H1 (cell line): Measurements from ENCODE around the gene CD1B. TPM values are rescaled to one million over a fixed set of nuclear protein-coding genes. Genes with fewer than 3 reads are reported as not detected.

Experiments
- CTCF ChIA-PET: fragments of 300-600 bp; sonication (Branson Sonifier 250); formaldehyde crosslinking; loops from one replicate; lab custom pipeline; 2021; ENCODE audit not compliant: partially characterized antibody; lab: Charles Lee
- POLR2A ChIA-PET: fragments of 300-600 bp; sonication (Branson Sonifier 250); formaldehyde crosslinking; loops from one replicate; lab custom pipeline; 2021; ENCODE audit warnings: inconsistent platforms; ENCODE audit not compliant: partially characterized antibody; lab: Charles Lee
- DNase-seq, 2 experiments: peaks; one replicate each; pipeline versions ENCODE4 v3.0.0 to v3.0.0-alpha.2; 2010 to 2022; ENCODE audit warnings: low spot score in 2 of 2, low read depth in 1 of 2, mixed read lengths in 1 of 2
- FAIRE-seq: peaks from 2 replicates; lab custom pipeline; 2011; peaks lifted over from hg19 to GRCh38; lab: Jason Lieb, UNC
- H2AFZ ChIP-seq: 2 replicates; pipeline ENCODE4 v1.8.1; 2012; ENCODE audit warnings: low read length, inconsistent platforms
- H2AK5ac ChIP-seq: 2 replicates; pipeline ENCODE4 v1.6.1; 2013; ENCODE audit warnings: low read depth, low read length
- H2BK120ac ChIP-seq: replicated peaks from 2 replicates; pipeline ENCODE3; 2013; ENCODE audit warnings: low read depth, low read length, inconsistent platforms
- H2BK12ac ChIP-seq: 2 replicates; pipeline ENCODE4 v1.6.1; 2013; ENCODE audit warnings: low read depth, low read length
- H2BK15ac ChIP-seq: 2 replicates; pipeline ENCODE4 v1.6.1; 2013; ENCODE audit warnings: low read length
- H2BK20ac ChIP-seq: 2 replicates; pipeline ENCODE4 v1.6.1; 2013; ENCODE audit warnings: low read length
- H2BK5ac ChIP-seq: 2 replicates; pipeline ENCODE4 v1.6.1; 2013; ENCODE audit warnings: low read depth, low read length
- H3K14ac ChIP-seq: 2 replicates; pipeline ENCODE4 v1.6.1; 2013; ENCODE audit warnings: inconsistent platforms; ENCODE audit not compliant: insufficient read length
- H3K18ac ChIP-seq: 2 replicates; pipeline ENCODE4 v1.6.1; 2013; ENCODE audit warnings: low read length; ENCODE audit errors: extremely low read depth
- H3K23ac ChIP-seq: 2 replicates; pipeline ENCODE4 v1.6.1; 2013; ENCODE audit warnings: inconsistent platforms; ENCODE audit not compliant: insufficient read length
- H3K23me2 ChIP-seq: 2 replicates; pipeline ENCODE4 v1.6.1; 2013; ENCODE audit warnings: low read depth, low read length
- H3K27ac ChIP-seq: 2 replicates; pipeline ENCODE4 v1.6.1; 2011; ENCODE audit warnings: low read depth, low read length, inconsistent platforms
- H3K27me3 ChIP-seq, 4 experiments: replicated peaks in 1 of 4; 1 replicate in 1 of 4; 2 replicates in 3 of 4; pipeline versions ENCODE4 v1.6.1 to v1.8.1; 2011 to 2013; ENCODE audit warnings: low read length in 3 of 4, mild to moderate bottlenecking in 3 of 4, inconsistent platforms in 2 of 4, mixed read lengths in 2 of 4, moderate library complexity in 1 of 4; ENCODE audit not compliant: control insufficient read depth in 3 of 4, insufficient read depth in 3 of 4; ENCODE audit errors: extremely low read depth in 1 of 4
- H3K36me3 ChIP-seq, 4 experiments: 2 replicates each; pipeline versions ENCODE4 v1.6.1 to v1.8.1; 2011 to 2013; ENCODE audit warnings: mild to moderate bottlenecking in 4 of 4, low read length in 3 of 4, moderate library complexity in 2 of 4, control low read depth in 1 of 4, inconsistent platforms in 1 of 4; ENCODE audit not compliant: insufficient read depth in 4 of 4, control insufficient read depth in 2 of 4
- H3K4ac ChIP-seq: replicated peaks from 2 replicates; pipeline ENCODE3; 2013; ENCODE audit warnings: low read length, low read depth, mixed read lengths, inconsistent platforms; ENCODE audit not compliant: insufficient read length
- H3K4me1 ChIP-seq, 4 experiments: replicated peaks in 1 of 4; 1 replicate in 1 of 4; 2 replicates in 3 of 4; pipeline versions ENCODE4 v1.6.1 to v1.8.1; 2011 to 2013; ENCODE audit warnings: low read length in 3 of 4, inconsistent platforms in 2 of 4, mixed read lengths in 1 of 4; ENCODE audit not compliant: insufficient read depth in 4 of 4, control insufficient read depth in 3 of 4
- H3K4me2 ChIP-seq, 2 experiments: 2 replicates each; pipeline versions ENCODE4 v1.6.1 to v1.8.1; 2011 to 2013; ENCODE audit warnings: low read depth in 2 of 2, low read length in 2 of 2, control low read depth in 1 of 2, inconsistent platforms in 1 of 2, mild to moderate bottlenecking in 1 of 2; ENCODE audit not compliant: insufficient read depth in 1 of 2
- H3K4me3 ChIP-seq, 4 experiments: fragments of 200-600, 300-600 bp in 1 of 4; sonication (generic), shearing (Covaris generic), sonication (Bioruptor Twin) in 1 of 4; 2 replicates each; pipeline versions ENCODE4 v1.5.1 to v1.8.1; 2011 to 2016; ENCODE audit warnings: low read length in 4 of 4, low read depth in 3 of 4, control low read depth in 2 of 4, inconsistent platforms in 2 of 4, mild to moderate bottlenecking in 2 of 4, mixed read lengths in 1 of 4, moderate library complexity in 1 of 4; ENCODE audit not compliant: insufficient read depth in 2 of 4; ENCODE audit errors: extremely low read depth in 1 of 4
- H3K56ac ChIP-seq: replicated peaks from 2 replicates; pipeline ENCODE3; 2013; ENCODE audit warnings: low read depth, mild to moderate bottlenecking, mixed read lengths, low read length, inconsistent platforms; ENCODE audit not compliant: insufficient read length
- H3K79me1 ChIP-seq: 2 replicates; pipeline ENCODE4 v1.6.1; 2013; ENCODE audit warnings: low read depth, low read length, control low read depth
- H3K79me2 ChIP-seq, 2 experiments: 2 replicates each; pipeline versions ENCODE4 v1.6.1 to v1.8.1; 2012 to 2013; ENCODE audit warnings: low read length in 2 of 2, mild to moderate bottlenecking in 2 of 2, inconsistent platforms in 1 of 2; ENCODE audit not compliant: insufficient read depth in 2 of 2, control insufficient read depth in 1 of 2
- H3K9ac ChIP-seq, 4 experiments: replicated peaks in 1 of 4; 1 replicate in 1 of 4; 2 replicates in 3 of 4; pipeline versions ENCODE4 v1.6.1 to v1.8.1; 2011 to 2013; ENCODE audit warnings: low read depth in 3 of 4, low read length in 3 of 4, control low read depth in 2 of 4, mild to moderate bottlenecking in 2 of 4, moderate library complexity in 2 of 4, inconsistent platforms in 1 of 4; ENCODE audit errors: extremely low read depth in 1 of 4
- H3K9me3 ChIP-seq, 2 experiments: 2 replicates each; pipeline versions ENCODE4 v1.6.1 to v1.8.1; 2012 to 2013; ENCODE audit warnings: mild to moderate bottlenecking in 2 of 2, moderate library complexity in 2 of 2, control low read depth in 1 of 2, inconsistent platforms in 1 of 2, low read depth in 1 of 2, low read length in 1 of 2, mixed read lengths in 1 of 2; ENCODE audit not compliant: insufficient read depth in 2 of 2
- H4K20me1 ChIP-seq, 2 experiments: replicated peaks in 1 of 2; 2 replicates each; pipeline versions ENCODE3 to v1.8.1; 2011 to 2013; ENCODE audit warnings: inconsistent platforms in 2 of 2, low read length in 2 of 2, mild to moderate bottlenecking in 1 of 2; ENCODE audit not compliant: insufficient read depth in 2 of 2, control insufficient read depth in 1 of 2
- H4K5ac ChIP-seq: 2 replicates; pipeline ENCODE4 v1.6.1; 2013; ENCODE audit warnings: low read length, low read depth, mixed read lengths, inconsistent platforms; ENCODE audit not compliant: insufficient read length
- H4K8ac ChIP-seq: 2 replicates; pipeline ENCODE4 v1.8.0; 2013; ENCODE audit warnings: mild to moderate bottlenecking, moderate library complexity, low read length, inconsistent platforms; ENCODE audit not compliant: insufficient read depth; ENCODE audit errors: extremely low read depth
- H4K91ac ChIP-seq: replicated peaks from 2 replicates; pipeline ENCODE3; 2013; ENCODE audit warnings: low read length, mixed read lengths, inconsistent platforms; ENCODE audit not compliant: insufficient read length
- GABPA ChIP-seq: IDR thresholded peaks from 2 replicates; pipeline ENCODE4 v1.6.1; 2011; ENCODE audit warnings: mild to moderate bottlenecking, low read length, moderate library complexity, borderline replicate concordance; ENCODE audit not compliant: insufficient read depth
- POLR2A ChIP-seq, 2 experiments: IDR thresholded peaks; 1 replicate in 1 of 2; 2 replicates in 1 of 2; pipeline ENCODE4 v1.6.1; 2011; ENCODE audit warnings: low read depth in 2 of 2, low read length in 2 of 2, mild to moderate bottlenecking in 2 of 2; ENCODE audit errors: control extremely low read depth in 1 of 2
- POLR2AphosphoS5 ChIP-seq: IDR thresholded peaks from 2 replicates; pipeline ENCODE4 v1.6.1; 2011; ENCODE audit warnings: low read depth, low read length
- SP2 ChIP-seq: IDR thresholded peaks from 2 replicates; pipeline ENCODE4 v1.6.1; 2012; ENCODE audit warnings: mild to moderate bottlenecking, low read length, inconsistent platforms
- WGBS, 2 experiments: shearing (Covaris generic) in 1 of 2; methylation state at CpG; one replicate each; pipeline versions ENCODE4 v1.1.6 to v1.1.7; 2013 to 2015; ENCODE audit warnings: low lambda C conversion rate in 2 of 2, mixed read lengths in 2 of 2, inconsistent platforms in 1 of 2, low coverage in 1 of 2, missing lambda C conversion rate in 1 of 2; ENCODE audit not compliant: insufficient replicate concordance in 2 of 2, insufficient coverage in 1 of 2, insufficient read length in 1 of 2; ENCODE audit errors: extremely low coverage in 1 of 2, missing lambda C conversion rate in 1 of 2; 5-methylcytosine and 5-hydroxymethylcytosine counted together
- polyA plus RNA-seq, 7 experiments: library from polyadenylated mRNA; depleted of rRNA in 3 of 7; stranded (reverse) in 5 of 7; unstranded in 2 of 7; fragments of >200 nt in 5 of 7; fragments of 200-250 nt in 2 of 7; gene quantifications; 1 replicate in 5 of 7; 2 replicates in 1 of 7; 4 replicates in 1 of 7; pipeline versions ENCODE4 v1.2.1 to v1.2.3, GENCODE V29; 2011 to 2013; ENCODE audit warnings: missing spikeins in 2 of 7, mixed read lengths in 2 of 7
- total RNA-seq: library from RNA; stranded (reverse); fragmentation: NEBNext Ultra II Directional; extraction: Animal tissue kit (Norgen Biotek cat#: 25700); gene quantifications from 2 replicates; pipeline ENCODE4 v1.2.1, GENCODE V29; 2021

CD1B gene
- total and polyA plus RNA-seq, 2 of the 8 experiments (the other 6 are each of a cell fraction or from before 2014, with no cell fraction given) = not detected

DNA sequence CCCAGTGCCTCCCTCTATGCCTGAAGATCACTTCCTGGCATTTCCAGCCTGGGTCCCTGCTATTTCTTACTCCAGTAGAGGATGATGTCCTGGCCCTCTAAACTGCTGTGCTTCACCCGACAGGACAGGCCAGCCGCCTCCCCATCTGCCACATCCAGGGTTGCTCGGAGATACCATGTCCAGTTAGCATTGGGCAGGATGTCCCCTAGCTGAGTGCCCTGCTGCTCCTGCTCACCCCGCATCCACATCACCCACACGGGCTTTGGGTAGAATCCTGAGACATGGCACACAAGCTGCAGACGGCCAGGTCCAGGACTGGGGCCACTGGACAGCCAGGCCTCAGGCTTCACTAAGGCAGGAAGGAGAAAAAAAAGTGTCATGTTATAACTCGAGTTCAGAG, 2.0 kb downstream of the CD1B start:
- H4K20me1 ChIP-seq = no peaks in the 10 kb centered on the region
- no peak overlapping the region for H2AK5ac ChIP-seq
- H2BK20ac ChIP-seq = no peak overlapping the region
- H2BK120ac ChIP-seq = no peak overlapping the region
- WGBS, 2 experiments = 96% methylated on average over 7 of the region's 7 CpGs; no CpG with 5 or more reads in 1 of the 2 experiments
- H3K23ac ChIP-seq = no peak overlapping the region
- H2AFZ ChIP-seq = no peak overlapping the region
- ChIA-PET POLR2A (no interaction called here), CTCF (interaction anchor here (0.8 to 3.1 kb wide), 7 partner anchors 8 to 390 kb away, joined by 3 to 33 read pairs (median 5); no protein-coding TSS in a partner anchor)
- no peak overlapping the region for H2BK15ac ChIP-seq
- H3K4ac ChIP-seq = no peak overlapping the region
- H3K79me2 ChIP-seq = no peaks in the 10 kb centered on the region
- H3K4me1 ChIP-seq = no peaks in the 10 kb centered on the region
- FAIRE-seq (no peak), DNase-seq (no peak)
- no peak overlapping the region for H4K5ac ChIP-seq
- H3K9me3 ChIP-seq = no peaks in the 10 kb centered on the region; a peak in 1 of 4 replicates
- H3K79me1 ChIP-seq = no peaks in the 10 kb centered on the region
- no peak overlapping the region for H3K56ac ChIP-seq
- no peak for TF ChIP-seq GABPA
- TF ChIP-seq POLR2AphosphoS5 = no peak
- no peak for TF ChIP-seq POLR2A (IDR thresholded peaks at IDR 0.05; ENCODE audit: control extremely low read depth in 1 of 2, low read depth in 2 of 2, low read length in 2 of 2)
- TF ChIP-seq SP2 = no peak
- no peak overlapping the region for H3K18ac ChIP-seq
- H3K36me3 ChIP-seq = no peaks in the 10 kb centered on the region
- H3K4me2 ChIP-seq = no peak overlapping the region
- H2BK5ac ChIP-seq = no peak overlapping the region
- no peak overlapping the region for H3K4me3 ChIP-seq
- no peak overlapping the region for H2BK12ac ChIP-seq
- H3K27me3 ChIP-seq = no peaks in the 10 kb centered on the region
- no peaks in the 10 kb centered on the region for H3K23me2 ChIP-seq
- H4K8ac ChIP-seq = no peak overlapping the region
- H3K9ac ChIP-seq = no peak overlapping the region
- H3K27ac ChIP-seq = no peak overlapping the region
- H3K14ac ChIP-seq = no peak overlapping the region
- no peak overlapping the region for H4K91ac ChIP-seq
